Mononuclear cell (primary cell): ENCODE results near the gene KATNBL1. TPM values are rescaled to one million over a fixed set of nuclear protein-coding genes. Genes with fewer than 3 reads are reported as not detected.
A peak's percentile ranks its signal among the peaks of the same experiment; 100 is the strongest.

Experiments
- H3K27me3 ChIP-seq: 2 replicates; pipeline ENCODE4 v1.6.0; 2011; ENCODE audit warnings: low read length, control low read depth; ENCODE audit not compliant: insufficient read depth
- H3K4me1 ChIP-seq: 2 replicates; pipeline ENCODE4 v1.5.1; 2011; ENCODE audit warnings: mild to moderate bottlenecking, low read length, control low read depth; ENCODE audit not compliant: insufficient read depth
- H3K4me3 ChIP-seq: 2 replicates; pipeline ENCODE4 v1.5.1; 2011; ENCODE audit warnings: mild to moderate bottlenecking, low read length, moderate library complexity
- H3K9me3 ChIP-seq: 2 replicates; pipeline ENCODE4 v1.5.1; 2011; ENCODE audit warnings: low read depth, mild to moderate bottlenecking, control low read depth, low read length
- total RNA-seq: library from RNA; depleted of rRNA; stranded (reverse); fragments of >200 nt; gene quantifications from one replicate; pipeline ENCODE4 v1.2.3, GENCODE V29; 2012

Gene KATNBL1
- 12.0 TPM for total RNA-seq

- H3K4me1 ChIP-seq = peaks cover 6% of the 10 kb centered on the region
- H3K9me3 ChIP-seq = no peaks in the 10 kb centered on the region
- H3K27me3 ChIP-seq = no peaks in the 10 kb centered on the region
- H3K4me3 ChIP-seq = peak within 1 kb of the TSS; percentile 62
Measured at GRCh38 chr15:34209421-34210282, at the start of gene KATNBL1. Gene KATNBL1, minus strand, starts transcription at chr15:34210096. Its CDS starts 46,420 bp downstream, at chr15:34163676.

- no peak overlapping the region for H3K4me3 ChIP-seq
- no peaks in the 10 kb centered on the region for H3K4me1 ChIP-seq
- no peaks in the 10 kb centered on the region for H3K9me3 ChIP-seq
- H3K27me3 ChIP-seq = no peaks in the 10 kb centered on the region
Measured at GRCh38 chr15:34259566-34259965, 49.7 kb upstream of the KATNBL1 start.

- H3K4me1 ChIP-seq = no peaks in the 10 kb centered on the region
- H3K9me3 ChIP-seq = no peaks in the 10 kb centered on the region
- no peaks in the 10 kb centered on the region for H3K27me3 ChIP-seq
- H3K4me3 ChIP-seq = no peak overlapping the region
Measured at GRCh38 chr15:34258151-34258550, 48.3 kb upstream of the KATNBL1 start.

GRCh38 chr15:34252545-34252944, 42.6 kb upstream of the KATNBL1 start:
- H3K27me3 ChIP-seq = no peaks in the 10 kb centered on the region
- no peak overlapping the region for H3K4me3 ChIP-seq
- no peaks in the 10 kb centered on the region for H3K4me1 ChIP-seq
- H3K9me3 ChIP-seq = no peaks in the 10 kb centered on the region

GRCh38 chr15:34248190-34248589, 38.3 kb upstream of the KATNBL1 start:
- no peaks in the 10 kb centered on the region for H3K27me3 ChIP-seq
- H3K9me3 ChIP-seq = no peaks in the 10 kb centered on the region
- H3K4me3 ChIP-seq = no peak overlapping the region
- H3K4me1 ChIP-seq = no peaks in the 10 kb centered on the region

- no peaks in the 10 kb centered on the region for H3K4me1 ChIP-seq
- H3K27me3 ChIP-seq = no peaks in the 10 kb centered on the region
- no peaks in the 10 kb centered on the region for H3K9me3 ChIP-seq
- H3K4me3 ChIP-seq = no peak overlapping the region
Measured at GRCh38 chr15:34246276-34246976, 36.5 kb upstream of the KATNBL1 start.

- Histone ChIP-seq H3K27me3 (no peaks in the 10 kb centered on the region), H3K9me3 (no peaks in the 10 kb centered on the region), H3K4me3 (no peak overlapping the region), H3K4me1 (no peaks in the 10 kb centered on the region)
Measured at GRCh38 chr15:34243226-34243625, 33.3 kb upstream of the KATNBL1 start.

GRCh38 chr15:34242331-34242710, 32.4 kb upstream of the KATNBL1 start:
- H3K9me3 ChIP-seq = no peaks in the 10 kb centered on the region
- H3K4me3 ChIP-seq = no peak overlapping the region
- H3K27me3 ChIP-seq = no peaks in the 10 kb centered on the region
- H3K4me1 ChIP-seq = no peaks in the 10 kb centered on the region

- H3K27me3 ChIP-seq = no peaks in the 10 kb centered on the region
- no peaks in the 10 kb centered on the region for H3K4me1 ChIP-seq
- no peak overlapping the region for H3K4me3 ChIP-seq
- H3K9me3 ChIP-seq = no peaks in the 10 kb centered on the region
Measured at GRCh38 chr15:34241376-34242330, 31.8 kb upstream of the KATNBL1 start.

- Histone ChIP-seq H3K9me3 (no peaks in the 10 kb centered on the region), H3K4me3 (no peak overlapping the region), H3K4me1 (no peaks in the 10 kb centered on the region)
Measured at GRCh38 chr15:34240537-34240936, 30.6 kb upstream of the KATNBL1 start.

GRCh38 chr15:34239151-34239808, 29.4 kb upstream of the KATNBL1 start:
- H3K27me3 ChIP-seq = no peaks in the 10 kb centered on the region
- no peak overlapping the region for H3K4me3 ChIP-seq
- H3K4me1 ChIP-seq = no peaks in the 10 kb centered on the region
- no peaks in the 10 kb centered on the region for H3K9me3 ChIP-seq

More at GRCh38 chr15:34240537-34240936, 30.6 kb upstream of the KATNBL1 start:
- no peaks in the 10 kb centered on the region for H3K27me3 ChIP-seq

- H3K27me3 ChIP-seq = no peaks in the 10 kb centered on the region
- no peaks in the 10 kb centered on the region for H3K4me1 ChIP-seq
- H3K4me3 ChIP-seq = no peak overlapping the region
- H3K9me3 ChIP-seq = no peaks in the 10 kb centered on the region
Measured at GRCh38 chr15:34233614-34234013, 23.7 kb upstream of the KATNBL1 start.

- Histone ChIP-seq H3K9me3 (no peaks in the 10 kb centered on the region), H3K4me1 (peaks cover 17% of the 10 kb centered on the region), H3K27me3 (no peaks in the 10 kb centered on the region), H3K4me3 (peak overlapping the region; percentile 80)
Measured at GRCh38 chr15:34223904-34224596, 14.2 kb upstream of the KATNBL1 start.
